ENCODE measurements around the gene CD300H.
A peak's percentile ranks its signal among the peaks of the same experiment; 100 is the strongest.
"Not testable (repeated sequence)": the region's sequence is repeated elsewhere in the genome, so short reads cannot be mapped to it uniquely, and the experiment has no call there.

Gene CD300H

DNA sequence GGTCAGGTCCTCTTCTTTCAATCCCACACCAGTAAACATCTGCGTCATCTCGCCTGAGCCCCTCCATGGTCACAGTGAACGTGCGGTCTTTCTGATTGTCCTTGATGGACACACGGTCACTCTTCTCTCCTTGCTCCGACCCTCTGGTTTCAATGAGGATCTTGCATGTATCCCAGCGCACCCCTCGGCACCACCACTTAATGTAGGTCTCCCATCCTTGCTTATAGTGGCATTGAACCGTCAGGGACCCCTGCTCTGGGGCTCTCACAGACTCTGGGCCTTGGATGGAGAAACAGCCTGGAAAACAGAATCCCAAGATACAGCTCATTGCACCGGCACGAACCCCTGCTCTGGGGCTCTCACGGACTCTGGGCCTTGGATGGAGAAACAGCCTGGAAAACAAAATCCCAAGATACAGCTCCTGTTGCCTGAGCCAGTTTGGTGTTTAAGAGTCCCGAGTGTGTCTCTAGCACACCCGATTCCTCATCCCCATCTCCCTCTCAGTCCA, 41.5 kb downstream of the CD300H start:
- no peak for DNase-seq

DNA sequence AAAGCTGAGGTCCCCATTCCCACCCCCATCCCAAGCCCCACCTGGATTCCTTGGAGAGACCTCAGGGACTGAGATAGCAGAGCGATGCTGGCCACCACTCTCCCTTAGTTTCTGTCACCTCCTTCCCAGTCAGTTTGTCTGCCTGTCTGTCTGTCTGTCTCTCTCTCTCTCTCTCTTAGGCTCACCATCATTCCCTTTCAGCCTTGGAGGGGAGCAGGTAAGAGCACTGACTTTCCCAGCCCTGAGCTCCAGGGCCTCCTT, 41.9 kb downstream of the CD300H start:
- no peak for DNase-seq

DNA sequence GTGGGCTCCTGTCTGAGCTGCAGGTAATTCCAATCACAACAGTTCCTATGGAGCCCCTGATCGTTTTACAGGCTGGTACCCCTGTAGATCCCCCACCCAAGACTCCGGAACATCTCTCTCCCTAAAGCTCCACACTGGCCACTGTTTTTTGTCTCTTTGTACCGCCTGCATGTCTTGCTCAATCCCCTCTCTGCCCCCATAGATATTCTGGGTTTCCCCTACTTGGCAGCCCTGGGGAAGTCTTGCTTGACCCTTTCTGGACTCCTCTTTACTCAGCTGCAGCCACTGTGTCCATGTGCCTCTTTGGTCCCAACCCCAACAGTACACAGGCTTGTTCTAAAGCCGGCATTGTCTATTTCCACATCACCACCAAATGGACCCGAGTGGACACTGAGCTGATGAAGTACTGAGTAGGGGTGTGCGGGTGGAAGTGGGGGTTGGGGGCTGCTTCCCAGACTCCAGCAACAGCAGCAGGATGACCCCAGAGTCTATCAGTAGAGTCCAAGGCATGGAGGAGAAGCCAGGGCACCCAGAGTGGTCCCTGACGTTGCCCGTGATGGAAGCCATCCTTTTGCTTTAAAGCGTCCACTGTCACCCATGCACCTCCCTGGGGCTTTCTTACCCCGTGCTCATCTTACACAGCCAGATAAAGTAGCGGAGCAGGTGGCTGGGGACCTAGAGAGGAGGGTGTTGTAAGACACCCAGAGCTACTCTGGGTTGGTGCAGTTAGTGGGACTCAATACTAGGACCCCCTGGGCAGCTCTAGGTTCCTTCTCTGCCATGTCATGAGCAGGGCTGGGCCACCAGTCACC, 42.5 kb downstream of the CD300H start:
- no peak for DNase-seq

DNA sequence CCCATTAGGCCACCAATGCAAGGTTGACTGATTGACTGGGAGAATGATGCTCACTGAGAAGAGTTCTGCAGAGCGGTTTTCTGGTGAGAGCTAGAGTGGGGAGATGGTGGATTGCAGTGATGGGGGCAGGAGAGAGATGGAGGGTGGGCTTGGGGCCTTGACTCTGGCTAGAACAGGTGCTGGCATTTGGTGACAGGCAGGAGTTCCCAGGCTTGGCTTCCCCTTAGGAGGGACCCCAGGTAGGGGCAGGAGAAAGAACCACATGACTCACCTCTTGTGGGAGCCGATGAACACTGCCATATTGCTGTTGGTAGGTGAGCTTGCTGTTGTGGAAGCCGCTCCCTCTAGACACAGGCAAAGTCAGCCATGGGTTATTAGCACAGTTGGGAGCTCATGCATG, 44.0 kb downstream of the CD300H start:
- DNase-seq, result no peak

- DNase-seq, result no peak
Observed at GRCh38 chr17:74522381-74523105, 44.8 kb downstream of the CD300H start.

GRCh38 chr17:74521701-74522201, 45.6 kb downstream of the CD300H start:
- peak; percentile 21 to 55 for DNase-seq

- peak in 1 of 2 donors; percentile 58 for DNase-seq
Observed at GRCh38 chr17:74520790-74521480, 46.4 kb downstream of the CD300H start.

DNA sequence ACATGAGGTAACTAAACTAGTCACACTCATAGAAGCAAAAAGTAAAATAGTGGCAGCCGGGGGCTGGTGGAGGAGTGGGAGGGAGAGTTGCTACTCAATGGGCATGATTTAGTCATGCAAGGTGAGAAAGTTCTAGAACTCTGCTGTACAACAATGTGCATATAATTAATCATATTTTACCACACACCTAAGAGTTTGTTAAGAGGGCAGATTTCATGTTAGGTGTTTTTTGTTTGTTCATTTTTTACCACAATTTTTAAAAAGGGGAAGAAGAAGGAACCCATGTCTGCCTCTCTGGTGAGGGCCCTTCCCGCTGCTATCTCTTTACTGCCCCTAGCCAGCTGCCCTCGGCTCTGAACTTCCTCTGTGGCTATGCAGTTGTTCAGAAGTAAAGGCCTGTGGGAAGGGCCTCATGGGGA, 47.3 kb downstream of the CD300H start:
- peak in 1 of 2 donors; percentile 59 for DNase-seq

GRCh38 chr17:74518413-74518981, 48.8 kb downstream of the CD300H start:
- DNase-seq, result not testable (repeated sequence)

GRCh38 chr17:74516561-74517328, 50.6 kb downstream of the CD300H start:
- no peak for DNase-seq

GRCh38 chr17:74515941-74516340, 51.4 kb downstream of the CD300H start:
- DNase-seq, result no peak

DNA sequence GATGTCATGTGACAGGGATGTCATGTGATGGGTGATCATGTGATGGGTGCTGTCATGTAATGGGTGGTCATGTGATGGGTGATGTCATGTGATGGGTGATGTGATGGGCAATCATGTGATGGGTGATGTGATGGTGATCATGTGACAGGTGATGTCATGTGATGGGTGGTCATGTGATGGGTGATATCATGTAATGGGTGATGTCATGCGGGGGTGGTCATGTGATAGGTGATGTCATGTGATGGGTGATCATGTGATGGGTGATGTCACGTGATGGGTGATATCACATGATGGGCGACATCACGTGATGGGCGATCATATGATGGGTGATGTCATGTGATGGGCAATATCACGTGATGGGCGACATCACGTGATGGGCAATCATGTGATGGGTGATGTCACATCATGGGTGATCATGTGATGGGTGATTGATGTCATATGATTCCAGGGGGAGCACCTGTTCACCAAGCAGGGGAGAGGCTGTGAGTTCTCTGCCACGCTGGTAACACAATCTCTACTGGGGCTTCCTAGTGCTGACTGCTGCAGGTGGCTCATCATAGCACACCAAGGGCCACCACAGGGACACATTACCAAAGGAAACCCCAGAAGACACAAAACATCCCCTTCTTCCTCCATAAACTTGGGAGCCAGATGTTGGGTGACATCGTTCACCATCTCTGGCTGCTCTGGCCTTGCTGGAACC, 52.5 kb downstream of the CD300H start:
- DNase-seq, result no peak

- DNase-seq, result peak; percentile 50 to 55
Observed at GRCh38 chr17:74513987-74514631, 53.2 kb downstream of the CD300H start.

GRCh38 chr17:74512624-74513091, 54.7 kb downstream of the CD300H start:
- peak; percentile 8 to 76 for DNase-seq

DNA sequence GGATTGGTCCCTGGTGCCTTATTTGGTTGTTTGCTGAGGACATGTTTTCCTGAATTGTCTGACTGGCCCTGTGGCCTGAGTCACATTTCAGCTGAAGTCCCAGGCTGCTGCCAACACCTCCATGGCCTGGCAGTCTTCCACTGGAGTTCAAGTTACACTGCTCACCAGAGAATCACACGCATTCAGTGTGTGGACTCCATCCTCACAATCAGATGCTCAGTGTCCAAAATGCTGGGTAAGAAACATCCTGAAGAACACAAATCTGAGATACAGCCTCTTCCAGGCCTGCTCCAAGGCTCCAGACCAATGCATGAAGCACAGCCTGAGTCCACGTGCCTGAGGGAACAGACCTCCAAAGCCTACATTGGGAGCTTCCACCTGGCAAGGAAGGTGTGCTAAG, 55.3 kb downstream of the CD300H start:
- DNase-seq, result no peak

All from CD4-positive, alpha-beta T cell treated with Interleukin-1 beta for 1 hour (primary cell).